HFFc6 (cell line): ENCODE measurements around the gene AFF1. TPM values are rescaled to one million over a fixed set of nuclear protein-coding genes. Genes with fewer than 3 reads are reported as not detected.

Experiments used
- DNase-seq: peaks from one replicate; pipeline ENCODE4 v3.0.0-alpha.2; 2018
- H3K27ac Mint-ChIP-seq: 2 replicates; pipeline ENCODE4 v1.8.0; 2020; ENCODE audit warnings: mild to moderate bottlenecking, mixed read lengths
- H3K27me3 Mint-ChIP-seq: 2 replicates; pipeline ENCODE4 v1.8.0; 2021; ENCODE audit warnings: mild to moderate bottlenecking, moderate library complexity, mixed read lengths; ENCODE audit not compliant: insufficient read depth
- H3K36me3 Mint-ChIP-seq: 2 replicates; pipeline ENCODE4 v1.8.0; 2021; ENCODE audit warnings: low read depth, mixed read lengths
- H3K4me1 Mint-ChIP-seq: 2 replicates; pipeline ENCODE4 v1.8.0; 2020; ENCODE audit warnings: low read depth, mixed read lengths
- H3K4me3 Mint-ChIP-seq: 2 replicates; pipeline ENCODE4 v1.8.0; 2020; ENCODE audit warnings: mild to moderate bottlenecking, moderate library complexity, mixed read lengths
- H3K9me3 Mint-ChIP-seq: 2 replicates; pipeline ENCODE4 v1.8.0; 2020; ENCODE audit warnings: mild to moderate bottlenecking, mixed read lengths
- CTCF ChIP-seq: fragments of 200-600 bp; sonication (generic); IDR thresholded peaks from 2 replicates; pipeline ENCODE4 v1.5.0; 2021; ENCODE audit warnings: antibody characterized with exemption, mild to moderate bottlenecking
- total RNA-seq, 6 experiments: library from RNA; stranded (reverse); fragmentation: NEBNext Ultra II Directional; extraction: Animal tissue kit (Norgen Biotek cat#: 25700); gene quantifications; 2 replicates in 1 of 6; 3 replicates in 5 of 6; pipeline ENCODE4 v1.2.3, GENCODE V29; 2021

The AFF1 gene
- total RNA-seq, 6 experiments from 2014 or later: 28.3 to 43.6 (median 32.8) TPM

GRCh38 chr4:87152310-87153041 is 217.7 kb downstream of the AFF1 start:
- peaks cover 32% of the 10 kb centered on the region for H3K4me1 Mint-ChIP-seq
- no peak for TF ChIP-seq CTCF
- no peak for DNase-seq

GRCh38 chr4:87153078-87153870 is 218.5 kb downstream of the AFF1 start:
- Mint-ChIP-seq H3K4me3 (no peak overlapping the region), H3K36me3 (no peaks in the 10 kb centered on the region), H3K9me3 (no peaks in the 10 kb centered on the region), H3K27ac (no peak overlapping the region), H3K4me1 (peaks cover 32% of the 10 kb centered on the region), H3K27me3 (no peaks in the 10 kb centered on the region)
- DNase-seq: no peak
- TF ChIP-seq CTCF: no peak

More at GRCh38 chr4:87152310-87153041, 217.7 kb downstream of the AFF1 start:
- H3K27ac Mint-ChIP-seq: no peak overlapping the region
- no peaks in the 10 kb centered on the region for H3K9me3 Mint-ChIP-seq
- H3K27me3 Mint-ChIP-seq: no peaks in the 10 kb centered on the region
- H3K36me3 Mint-ChIP-seq: no peaks in the 10 kb centered on the region
- no peak overlapping the region for H3K4me3 Mint-ChIP-seq

GRCh38 chr4:87165892-87166291 is 231.1 kb downstream of the AFF1 start:
- Mint-ChIP-seq H3K27ac (no peak overlapping the region), H3K27me3 (no peaks in the 10 kb centered on the region)

GRCh38 chr4:87166296-87166854 is 231.6 kb downstream of the AFF1 start:
- H3K4me3 Mint-ChIP-seq: no peak overlapping the region
- no peaks in the 10 kb centered on the region; the same call in 1 of the 2 replicates for H3K36me3 Mint-ChIP-seq
- TF ChIP-seq CTCF: no peak
- no peaks in the 10 kb centered on the region for H3K9me3 Mint-ChIP-seq
- no peaks in the 10 kb centered on the region for H3K27me3 Mint-ChIP-seq
- no peak overlapping the region for H3K27ac Mint-ChIP-seq
- no peaks in the 10 kb centered on the region for H3K4me1 Mint-ChIP-seq
- DNase-seq: no peak

More at GRCh38 chr4:87165892-87166291, 231.1 kb downstream of the AFF1 start:
- no peak for DNase-seq
- H3K4me1 Mint-ChIP-seq: no peaks in the 10 kb centered on the region
- TF ChIP-seq CTCF: no peak
- no peak overlapping the region for H3K4me3 Mint-ChIP-seq
- no peaks in the 10 kb centered on the region for H3K9me3 Mint-ChIP-seq
- H3K36me3 Mint-ChIP-seq: no peaks in the 10 kb centered on the region; the same call in 1 of the 2 replicates

- Mint-ChIP-seq H3K4me3 (no peak overlapping the region), H3K27me3 (no peaks in the 10 kb centered on the region), H3K36me3 (0 out of 2 replicates have a peak, but pooled peaks cover 4% of the 10 kb centered on the region), H3K9me3 (no peaks in the 10 kb centered on the region), H3K4me1 (no peaks in the 10 kb centered on the region), H3K27ac (no peak overlapping the region)
- DNase-seq: no peak
- no peak for TF ChIP-seq CTCF
These were observed 237.1 kb downstream of the AFF1 start for GRCh38 chr4:87171944-87172343.
